ENCODE data around the gene RNASE7.

Gene RNASE7

GRCh38 chr14:21018286-21018685 is 23.9 kb upstream of the RNASE7 start:
- Mint-ChIP-seq H3K27ac (no peak overlapping the region), H3K36me3 (peaks cover 3% of the 10 kb centered on the region)

GRCh38 chr14:21018781-21019180 is 23.4 kb upstream of the RNASE7 start:
- Mint-ChIP-seq H3K27me3 (peaks cover 2% of the 10 kb centered on the region), H3K27ac (no peak overlapping the region), H3K4me3 (no peak overlapping the region), H3K9me3 (no peaks in the 10 kb centered on the region), H3K4me1 (peaks cover 9% of the 10 kb centered on the region), H3K36me3 (peaks cover 3% of the 10 kb centered on the region)

More at GRCh38 chr14:21018286-21018685, 23.9 kb upstream of the RNASE7 start:
- H3K9me3 Mint-ChIP-seq: no peaks in the 10 kb centered on the region
- H3K27me3 Mint-ChIP-seq: peaks cover 3% of the 10 kb centered on the region
- H3K4me1 Mint-ChIP-seq: peaks cover 5% of the 10 kb centered on the region
- H3K4me3 Mint-ChIP-seq: no peak overlapping the region

- H3K27me3 Mint-ChIP-seq: no peaks in the 10 kb centered on the region
- no peaks in the 10 kb centered on the region for H3K9me3 Mint-ChIP-seq
- no peak overlapping the region for H3K27ac Mint-ChIP-seq
These were observed 22.8 kb upstream of the RNASE7 start for GRCh38 chr14:21019366-21019765.

GRCh38 chr14:21020977-21021545 is 21.1 kb upstream of the RNASE7 start:
- no peaks in the 10 kb centered on the region for H3K9me3 Mint-ChIP-seq
- no peak overlapping the region for H3K27ac Mint-ChIP-seq
- no peaks in the 10 kb centered on the region for H3K27me3 Mint-ChIP-seq
- no peak overlapping the region for H3K4me3 Mint-ChIP-seq
- H3K36me3 Mint-ChIP-seq: peaks cover 3% of the 10 kb centered on the region
- peaks cover 16% of the 10 kb centered on the region for H3K4me1 Mint-ChIP-seq

More at GRCh38 chr14:21019366-21019765, 22.8 kb upstream of the RNASE7 start:
- Mint-ChIP-seq H3K4me3 (no peak overlapping the region), H3K36me3 (peaks cover 3% of the 10 kb centered on the region), H3K4me1 (peaks cover 15% of the 10 kb centered on the region)

GRCh38 chr14:21022686-21023085 is 19.5 kb upstream of the RNASE7 start:
- H3K27ac Mint-ChIP-seq: no peak overlapping the region

GRCh38 chr14:21023174-21023573 is 19.0 kb upstream of the RNASE7 start:
- no peaks in the 10 kb centered on the region for H3K27me3 Mint-ChIP-seq
- peaks cover 16% of the 10 kb centered on the region for H3K4me1 Mint-ChIP-seq
- no peak overlapping the region for H3K27ac Mint-ChIP-seq

More at GRCh38 chr14:21022686-21023085, 19.5 kb upstream of the RNASE7 start:
- Mint-ChIP-seq H3K9me3 (no peaks in the 10 kb centered on the region), H3K27me3 (no peaks in the 10 kb centered on the region), H3K36me3 (peaks cover 3% of the 10 kb centered on the region), H3K4me1 (peaks cover 16% of the 10 kb centered on the region), H3K4me3 (peak overlapping the region; percentile 42)

GRCh38 chr14:21023817-21024584 is 18.2 kb upstream of the RNASE7 start:
- Mint-ChIP-seq H3K27ac (no peak overlapping the region), H3K9me3 (no peaks in the 10 kb centered on the region), H3K36me3 (peaks cover 3% of the 10 kb centered on the region), H3K4me3 (peak overlapping the region; percentile 86), H3K4me1 (peaks cover 16% of the 10 kb centered on the region), H3K27me3 (no peaks in the 10 kb centered on the region)

More at GRCh38 chr14:21023174-21023573, 19.0 kb upstream of the RNASE7 start:
- Mint-ChIP-seq H3K9me3 (no peaks in the 10 kb centered on the region), H3K4me3 (peak overlapping the region; percentile 42), H3K36me3 (peaks cover 3% of the 10 kb centered on the region)

GRCh38 chr14:21024585-21025370 is 17.4 kb upstream of the RNASE7 start, which contains the start of gene NDRG2:
TSS of gene NDRG2 (minus strand) at chr14:21025061. CDS start at chr14:21023315, 1,746 bp downstream.
- peak within 1 kb of the TSS; percentile 86 for H3K4me3 Mint-ChIP-seq
- H3K27me3 Mint-ChIP-seq: no peaks in the 10 kb centered on the region
- no peak within 1 kb of the TSS for H3K27ac Mint-ChIP-seq
- no peaks in the 10 kb centered on the region for H3K36me3 Mint-ChIP-seq
- H3K9me3 Mint-ChIP-seq: no peaks in the 10 kb centered on the region
- H3K4me1 Mint-ChIP-seq: peaks cover 16% of the 10 kb centered on the region

- Mint-ChIP-seq H3K27ac (no peak overlapping the region), H3K4me3 (peak overlapping the region; percentile 86), H3K4me1 (peaks cover 16% of the 10 kb centered on the region), H3K36me3 (no peaks in the 10 kb centered on the region), H3K9me3 (no peaks in the 10 kb centered on the region), H3K27me3 (no peaks in the 10 kb centered on the region)
These were observed 16.5 kb upstream of the RNASE7 start for GRCh38 chr14:21025371-21026273.

- no peaks in the 10 kb centered on the region for H3K36me3 Mint-ChIP-seq
- H3K9me3 Mint-ChIP-seq: no peaks in the 10 kb centered on the region
- peaks cover 16% of the 10 kb centered on the region for H3K4me1 Mint-ChIP-seq
- no peak overlapping the region for H3K27ac Mint-ChIP-seq
- no peaks in the 10 kb centered on the region for H3K27me3 Mint-ChIP-seq
- no peak overlapping the region for H3K4me3 Mint-ChIP-seq
These were observed 15.7 kb upstream of the RNASE7 start for GRCh38 chr14:21026274-21026987.

- Mint-ChIP-seq H3K36me3 (no peaks in the 10 kb centered on the region), H3K27me3 (no peaks in the 10 kb centered on the region), H3K9me3 (no peaks in the 10 kb centered on the region), H3K4me1 (peaks cover 16% of the 10 kb centered on the region), H3K4me3 (no peak overlapping the region), H3K27ac (no peak overlapping the region)
These were observed 15.2 kb upstream of the RNASE7 start for GRCh38 chr14:21026988-21027315.

GRCh38 chr14:21029917-21030316 is 12.2 kb upstream of the RNASE7 start, which contains the start of gene TPPP2:
TSS of gene TPPP2 (plus strand) at chr14:21030217. CDS start at chr14:21030582, 365 bp downstream.
- Mint-ChIP-seq H3K4me1 (no peaks in the 10 kb centered on the region), H3K27me3 (no peaks in the 10 kb centered on the region), H3K27ac (no peak within 1 kb of the TSS), H3K9me3 (no peaks in the 10 kb centered on the region), H3K36me3 (no peaks in the 10 kb centered on the region), H3K4me3 (no peak within 1 kb of the TSS)

GRCh38 chr14:21030531-21030930 is 11.6 kb upstream of the RNASE7 start:
- Mint-ChIP-seq H3K4me3 (no peak overlapping the region), H3K27me3 (no peaks in the 10 kb centered on the region), H3K36me3 (no peaks in the 10 kb centered on the region), H3K27ac (no peak overlapping the region), H3K9me3 (no peaks in the 10 kb centered on the region), H3K4me1 (no peaks in the 10 kb centered on the region)

- Mint-ChIP-seq H3K36me3 (no peaks in the 10 kb centered on the region), H3K27ac (no peak overlapping the region), H3K4me3 (no peak overlapping the region), H3K4me1 (no peaks in the 10 kb centered on the region), H3K9me3 (no peaks in the 10 kb centered on the region), H3K27me3 (no peaks in the 10 kb centered on the region)
These were observed 9.6 kb upstream of the RNASE7 start for GRCh38 chr14:21032326-21033132.
